HepG2 (cell line): ENCODE data around the gene TUT4. TPM values are rescaled to one million over a fixed set of nuclear protein-coding genes. Genes with fewer than 3 reads are reported as not detected.

Source experiments
- CSRNP2 ChIP-seq: sonication (generic); formaldehyde crosslinking; conservative IDR thresholded peaks from 2 replicates; pipeline ENCODE4 v1.8.0; 2022; ENCODE audit warnings: low read depth, missing genetic modification reagents
- MXI1 ChIP-seq: IDR thresholded peaks from 3 replicates; pipeline ENCODE4 v1.6.1; 2012; ENCODE audit warnings: low read depth, low read length, inconsistent platforms, borderline replicate concordance
- TCF7 ChIP-seq: sonication (generic); IDR thresholded peaks from 2 replicates; pipeline ENCODE4 v1.6.1; 2016; ENCODE audit warnings: antibody characterized with exemption, low read depth
- ZNF318 ChIP-seq: sonication (generic); formaldehyde crosslinking; IDR thresholded peaks from 2 replicates; pipeline ENCODE4 v1.4.0; 2020; ENCODE audit warnings: mild to moderate bottlenecking, missing genetic modification reagents
- ZNF639 ChIP-seq: conservative IDR thresholded peaks from 2 replicates; pipeline ENCODE4 v1.6.1; 2018; ENCODE audit warnings: missing genetic modification reagents
- ZSCAN30 ChIP-seq: sonication (generic); formaldehyde crosslinking; IDR thresholded peaks from 2 replicates; pipeline ENCODE4 v1.5.0; 2020; ENCODE audit warnings: mild to moderate bottlenecking, missing genetic modification reagents
- polyA plus RNA-seq, 8 experiments: library from polyadenylated mRNA; depleted of rRNA in 3 of 8; stranded (reverse) in 7 of 8; unstranded in 1 of 8; fragments of >200 nt; fragmentation: Illumina TruSeq in 4 of 8; extraction: Trizol in 4 of 8; gene quantifications; 2 replicates each; pipeline versions ENCODE4 v1.2.1 to v1.2.3, GENCODE V29; 2011 to 2016; ENCODE audit warnings: low read depth in 4 of 8, missing spikeins in 1 of 8, mixed read lengths in 1 of 8; ENCODE audit not compliant: insufficient read depth in 1 of 8
- total RNA-seq, 5 experiments: library from RNA; depleted of rRNA; stranded (reverse); fragments of >200 nt; fragmentation: Illumina TruSeq; extraction: Trizol; gene quantifications; 2 replicates each; pipeline ENCODE4 v1.2.3, GENCODE V29; 2016; ENCODE audit warnings: low read depth in 1 of 5
- TF ChIP-seq, protein P1 (sequence below): sonication (generic); formaldehyde crosslinking; conservative IDR thresholded peaks from 2 replicates; pipeline ENCODE4 v1.4.0; 2020; ENCODE audit warnings: missing genetic modification reagents
- TF ChIP-seq, protein P2 (sequence below): IDR thresholded peaks from 2 replicates; pipeline ENCODE4 v1.6.1; 2016; ENCODE audit warnings: mild to moderate bottlenecking, missing biosample characterization, missing genetic modification reagents
- TF ChIP-seq, protein P3 (sequence below): sonication (generic); formaldehyde crosslinking; IDR thresholded peaks from 2 replicates; pipeline ENCODE4 v1.4.0; 2020; ENCODE audit warnings: missing genetic modification reagents, borderline replicate concordance

The TUT4 gene
- total and polyA plus RNA-seq, 2 of the 13 experiments (the other 11 are each of a cell fraction or from before 2014, with no cell fraction given): 44.7 to 53.5 TPM

GRCh38 chr1:52553362-52554266 lies 722 bp upstream of the TUT4 start (continued):
- no peak for TF ChIP-seq CSRNP2 (CRISPR knock-in tag)
- TF ChIP-seq, protein P1, sequence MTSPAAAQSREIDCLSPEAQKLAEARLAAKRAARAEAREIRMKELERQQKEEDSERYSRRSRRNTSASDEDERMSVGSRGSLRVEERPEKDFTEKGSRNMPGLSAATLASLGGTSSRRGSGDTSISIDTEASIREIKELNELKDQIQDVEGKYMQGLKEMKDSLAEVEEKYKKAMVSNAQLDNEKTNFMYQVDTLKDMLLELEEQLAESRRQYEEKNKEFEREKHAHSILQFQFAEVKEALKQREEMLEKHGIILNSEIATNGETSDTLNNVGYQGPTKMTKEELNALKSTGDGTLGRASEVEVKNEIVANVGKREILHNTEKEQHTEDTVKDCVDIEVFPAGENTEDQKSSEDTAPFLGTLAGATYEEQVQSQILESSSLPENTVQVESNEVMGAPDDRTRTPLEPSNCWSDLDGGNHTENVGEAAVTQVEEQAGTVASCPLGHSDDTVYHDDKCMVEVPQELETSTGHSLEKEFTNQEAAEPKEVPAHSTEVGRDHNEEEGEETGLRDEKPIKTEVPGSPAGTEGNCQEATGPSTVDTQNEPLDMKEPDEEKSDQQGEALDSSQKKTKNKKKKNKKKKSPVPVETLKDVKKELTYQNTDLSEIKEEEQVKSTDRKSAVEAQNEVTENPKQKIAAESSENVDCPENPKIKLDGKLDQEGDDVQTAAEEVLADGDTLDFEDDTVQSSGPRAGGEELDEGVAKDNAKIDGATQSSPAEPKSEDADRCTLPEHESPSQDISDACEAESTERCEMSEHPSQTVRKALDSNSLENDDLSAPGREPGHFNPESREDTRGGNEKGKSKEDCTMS (CRISPR knock-in tag): no peak
- TF ChIP-seq ZSCAN30 (CRISPR knock-in tag): no peak
- no peak for TF ChIP-seq TCF7
- TF ChIP-seq ZNF318 (CRISPR knock-in tag): no peak
- no peak for TF ChIP-seq ZNF639 (CRISPR knock-in tag)
- TF ChIP-seq, protein P2, sequence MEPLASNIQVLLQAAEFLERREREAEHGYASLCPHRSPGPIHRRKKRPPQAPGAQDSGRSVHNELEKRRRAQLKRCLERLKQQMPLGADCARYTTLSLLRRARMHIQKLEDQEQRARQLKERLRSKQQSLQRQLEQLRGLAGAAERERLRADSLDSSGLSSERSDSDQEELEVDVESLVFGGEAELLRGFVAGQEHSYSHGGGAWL (CRISPR knock-in tag): peak; percentile 81
- TF ChIP-seq, protein P3, sequence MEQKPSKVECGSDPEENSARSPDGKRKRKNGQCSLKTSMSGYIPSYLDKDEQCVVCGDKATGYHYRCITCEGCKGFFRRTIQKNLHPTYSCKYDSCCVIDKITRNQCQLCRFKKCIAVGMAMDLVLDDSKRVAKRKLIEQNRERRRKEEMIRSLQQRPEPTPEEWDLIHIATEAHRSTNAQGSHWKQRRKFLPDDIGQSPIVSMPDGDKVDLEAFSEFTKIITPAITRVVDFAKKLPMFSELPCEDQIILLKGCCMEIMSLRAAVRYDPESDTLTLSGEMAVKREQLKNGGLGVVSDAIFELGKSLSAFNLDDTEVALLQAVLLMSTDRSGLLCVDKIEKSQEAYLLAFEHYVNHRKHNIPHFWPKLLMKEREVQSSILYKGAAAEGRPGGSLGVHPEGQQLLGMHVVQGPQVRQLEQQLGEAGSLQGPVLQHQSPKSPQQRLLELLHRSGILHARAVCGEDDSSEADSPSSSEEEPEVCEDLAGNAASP (CRISPR knock-in tag): no peak
- TF ChIP-seq MXI1: peak; percentile 54; the same call in 1 of the 3 replicates
